KMS-11 (cell line): ENCODE data around the gene SPTBN1.

Source experiments
- H2AFZ ChIP-seq: fragments of 200-600 bp; sonication (generic); 2 replicates; pipeline ENCODE4 v1.6.1; 2016; ENCODE audit warnings: antibody characterized with exemption, mixed run types, low read depth
- H3K27ac ChIP-seq: fragments of 200-600 bp; sonication (generic); 2 replicates; pipeline ENCODE4 v1.6.1; 2016; ENCODE audit warnings: mild to moderate bottlenecking, mixed run types
- H3K27me3 ChIP-seq: fragments of 200-600 bp; sonication (generic); 2 replicates; pipeline ENCODE4 v1.6.1; 2017; ENCODE audit warnings: mild to moderate bottlenecking, low read depth, mixed run types, moderate library complexity; ENCODE audit not compliant: insufficient read depth
- H3K36me3 ChIP-seq: fragments of 200-600 bp; sonication (generic); 2 replicates; pipeline ENCODE4 v1.6.1; 2017; ENCODE audit warnings: mild to moderate bottlenecking, mixed run types; ENCODE audit not compliant: insufficient read depth
- H3K4me1 ChIP-seq: fragments of 200-600 bp; sonication (generic); 2 replicates; pipeline ENCODE4 v1.6.1; 2016; ENCODE audit warnings: mild to moderate bottlenecking, low read depth, mixed run types; ENCODE audit not compliant: poor library complexity, severe bottlenecking
- H3K4me2 ChIP-seq: fragments of 200-600 bp; sonication (generic); 2 replicates; pipeline ENCODE4 v1.7.0; 2016; ENCODE audit warnings: mild to moderate bottlenecking, mixed run types
- H3K4me3 ChIP-seq: fragments of 200-600 bp; sonication (generic); IDR thresholded peaks from 2 replicates; pipeline ENCODE4 v1.6.1; 2017; ENCODE audit warnings: low read depth, low read length, mixed read lengths; ENCODE audit not compliant: insufficient read depth
- H3K79me2 ChIP-seq: fragments of 200-600 bp; sonication (generic); 2 replicates; pipeline ENCODE4 v1.6.1; 2016; ENCODE audit warnings: low read depth, mixed run types; ENCODE audit not compliant: insufficient read depth
- H3K9ac ChIP-seq: fragments of 200-600 bp; sonication (generic); 2 replicates; pipeline ENCODE4 v1.6.1; 2016; ENCODE audit warnings: mild to moderate bottlenecking, mixed run types
- H4K20me1 ChIP-seq: fragments of 200-600 bp; sonication (generic); 2 replicates; pipeline ENCODE4 v1.6.1; 2016; ENCODE audit warnings: mild to moderate bottlenecking, mixed run types; ENCODE audit not compliant: insufficient read depth
- CTCF ChIP-seq: fragments of 200-600 bp; sonication (generic); conservative IDR thresholded peaks from 2 replicates; pipeline ENCODE4 v1.6.1; 2017; ENCODE audit warnings: low read depth, mild to moderate bottlenecking, antibody characterized with exemption, low read length, moderate library complexity, mixed read lengths

The SPTBN1 gene

DNA sequence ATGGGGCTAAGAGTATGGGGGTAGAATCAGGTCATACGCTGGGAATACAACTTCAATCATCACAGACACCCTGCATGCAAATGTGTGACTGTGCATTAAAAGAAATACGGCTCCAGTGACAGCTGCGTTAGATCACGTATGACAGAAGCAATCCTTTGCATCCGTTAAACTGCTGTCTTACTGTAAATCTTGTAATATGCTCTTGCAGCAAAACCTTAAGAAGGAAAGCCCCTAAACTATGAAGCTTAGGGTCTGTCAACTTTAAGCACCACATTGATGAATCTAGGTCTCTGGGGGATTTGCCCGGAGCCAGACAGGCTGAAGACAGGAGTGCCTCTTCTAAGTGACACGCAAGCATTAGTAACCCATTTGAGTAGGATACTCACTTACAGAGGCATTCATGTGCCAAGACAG, 182.7 kb downstream of the SPTBN1 start:
- peaks cover 7% of the 10 kb centered on the region; the same call in 1 of the 2 replicates for H3K36me3 ChIP-seq
- H3K27ac ChIP-seq = no peak overlapping the region; the same call in 1 of the 2 replicates

DNA sequence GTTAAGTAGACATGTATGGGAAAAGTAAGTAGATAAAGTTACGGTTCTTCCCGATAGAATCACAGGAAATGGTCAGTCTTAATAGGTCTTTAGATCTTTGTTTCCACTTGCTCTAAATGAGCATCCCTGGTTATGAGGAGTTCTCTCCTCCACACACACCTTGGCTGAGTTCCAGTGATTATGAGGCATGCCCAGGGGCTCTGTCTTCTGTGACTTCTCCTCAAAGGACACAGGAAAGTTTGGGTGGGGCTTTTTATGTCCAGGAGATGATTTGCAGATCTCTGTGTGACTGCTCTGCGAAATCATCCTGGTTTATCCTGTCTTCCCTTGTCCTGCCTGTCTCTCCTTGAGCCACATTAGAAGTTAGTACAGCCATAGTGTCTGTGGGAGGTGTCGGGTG, 183.5 kb downstream of the SPTBN1 start:
- no peaks in the 10 kb centered on the region for H4K20me1 ChIP-seq
- no peaks in the 10 kb centered on the region for H3K27me3 ChIP-seq
- H2AFZ ChIP-seq = no peak overlapping the region
- TF ChIP-seq CTCF = no peak
- H3K4me3 ChIP-seq = no peak overlapping the region
- H3K79me2 ChIP-seq = peaks cover 33% of the 10 kb centered on the region
- H3K9ac ChIP-seq = no peak overlapping the region
- H3K36me3 ChIP-seq = peaks cover 10% of the 10 kb centered on the region; the same call in 1 of the 2 replicates
- H3K27ac ChIP-seq = no peak overlapping the region; the same call in 1 of the 2 replicates
- peaks cover 43% of the 10 kb centered on the region for H3K4me1 ChIP-seq
- no peak overlapping the region for H3K4me2 ChIP-seq

More for the DNA sequence above, 182.7 kb downstream of the SPTBN1 start:
- no peak overlapping the region for H3K4me3 ChIP-seq
- H3K9ac ChIP-seq = no peak overlapping the region
- no peaks in the 10 kb centered on the region for H3K27me3 ChIP-seq
- H4K20me1 ChIP-seq = no peaks in the 10 kb centered on the region
- no peak for TF ChIP-seq CTCF
- H3K79me2 ChIP-seq = peaks cover 33% of the 10 kb centered on the region
- no peak overlapping the region for H2AFZ ChIP-seq
- H3K4me1 ChIP-seq = peaks cover 51% of the 10 kb centered on the region
- no peak overlapping the region for H3K4me2 ChIP-seq

DNA sequence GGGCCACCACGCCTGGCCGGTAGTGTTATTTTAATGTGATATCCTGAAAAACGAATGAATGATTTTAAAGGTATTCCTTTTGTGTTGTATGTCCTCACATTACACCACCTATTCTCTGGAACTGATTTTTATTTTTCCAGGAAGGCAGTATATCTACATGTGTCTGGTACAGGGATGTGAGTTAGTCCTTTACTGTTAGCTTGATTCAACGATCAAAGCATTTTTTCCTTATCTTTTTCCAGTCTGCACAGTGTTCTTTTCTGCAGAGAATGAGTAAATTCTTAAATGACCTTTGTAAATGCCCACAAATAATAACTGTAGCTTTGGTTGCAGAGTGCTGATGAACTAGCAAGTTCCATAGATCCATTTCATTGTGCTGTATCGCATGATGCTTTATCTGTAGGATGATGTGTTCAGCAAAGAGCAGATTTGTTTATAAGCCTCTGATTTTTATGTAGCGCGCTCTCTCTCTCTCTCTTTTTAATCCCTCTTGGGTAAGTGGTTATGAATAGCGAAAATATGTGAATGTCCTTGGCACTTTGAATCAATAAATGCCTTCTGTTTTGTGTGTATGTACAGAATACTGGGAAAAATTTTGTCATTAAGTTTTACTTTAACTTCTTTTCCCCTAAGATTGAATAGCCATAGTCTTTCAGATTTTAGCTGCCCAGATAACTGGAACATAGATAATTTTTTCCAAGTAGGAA, 184.9 kb downstream of the SPTBN1 start:
- Histone ChIP-seq H4K20me1 (no peaks in the 10 kb centered on the region), H3K4me2 (no peak overlapping the region), H3K27ac (no peak overlapping the region), H3K27me3 (no peaks in the 10 kb centered on the region), H3K4me1 (peaks cover 29% of the 10 kb centered on the region), H2AFZ (no peak overlapping the region), H3K9ac (no peak overlapping the region), H3K36me3 (peaks cover 23% of the 10 kb centered on the region; the same call in 1 of the 2 replicates), H3K79me2 (peaks cover 26% of the 10 kb centered on the region), H3K4me3 (no peak overlapping the region)
- no peak for TF ChIP-seq CTCF

DNA sequence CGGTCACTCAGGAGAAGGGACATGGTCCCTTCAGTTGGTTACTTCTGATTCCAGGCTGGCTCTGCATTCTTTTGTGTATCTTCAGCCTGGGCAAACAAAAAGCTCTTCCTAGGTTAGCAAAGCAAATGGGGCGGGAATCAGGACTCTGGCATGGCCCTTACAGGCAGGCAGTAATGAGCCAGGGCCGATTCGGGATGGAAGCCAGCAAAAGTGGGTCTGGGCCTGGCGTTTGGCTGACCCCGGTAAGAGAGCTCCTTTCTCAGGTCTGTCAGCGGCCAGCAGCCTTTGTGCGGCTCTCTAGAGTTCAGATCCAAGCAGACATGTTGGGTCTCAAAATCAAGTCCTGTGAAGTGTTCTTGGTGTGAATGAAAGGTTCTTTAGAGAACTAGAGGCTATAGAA, 185.9 kb downstream of the SPTBN1 start:
- Histone ChIP-seq H3K4me2 (no peak overlapping the region), H4K20me1 (no peaks in the 10 kb centered on the region), H2AFZ (no peak overlapping the region), H3K4me1 (peaks cover 19% of the 10 kb centered on the region), H3K79me2 (peaks cover 19% of the 10 kb centered on the region), H3K27me3 (no peaks in the 10 kb centered on the region), H3K36me3 (peaks cover 33% of the 10 kb centered on the region; the same call in 1 of the 2 replicates), H3K9ac (no peak overlapping the region), H3K27ac (no peak overlapping the region), H3K4me3 (no peak overlapping the region)
- no peak for TF ChIP-seq CTCF
